Measurements from ENCODE around the gene PCDHA3. TPM values are rescaled to one million over a fixed set of nuclear protein-coding genes. Genes with fewer than 3 reads are reported as not detected.
"Not testable (repeated sequence)": the region's sequence is repeated elsewhere in the genome, so short reads cannot be mapped to it uniquely, and the experiment has no call there.

PCDHA3 gene
- total RNA-seq, 2 donors from 2014 or later, result not detected

DNA sequence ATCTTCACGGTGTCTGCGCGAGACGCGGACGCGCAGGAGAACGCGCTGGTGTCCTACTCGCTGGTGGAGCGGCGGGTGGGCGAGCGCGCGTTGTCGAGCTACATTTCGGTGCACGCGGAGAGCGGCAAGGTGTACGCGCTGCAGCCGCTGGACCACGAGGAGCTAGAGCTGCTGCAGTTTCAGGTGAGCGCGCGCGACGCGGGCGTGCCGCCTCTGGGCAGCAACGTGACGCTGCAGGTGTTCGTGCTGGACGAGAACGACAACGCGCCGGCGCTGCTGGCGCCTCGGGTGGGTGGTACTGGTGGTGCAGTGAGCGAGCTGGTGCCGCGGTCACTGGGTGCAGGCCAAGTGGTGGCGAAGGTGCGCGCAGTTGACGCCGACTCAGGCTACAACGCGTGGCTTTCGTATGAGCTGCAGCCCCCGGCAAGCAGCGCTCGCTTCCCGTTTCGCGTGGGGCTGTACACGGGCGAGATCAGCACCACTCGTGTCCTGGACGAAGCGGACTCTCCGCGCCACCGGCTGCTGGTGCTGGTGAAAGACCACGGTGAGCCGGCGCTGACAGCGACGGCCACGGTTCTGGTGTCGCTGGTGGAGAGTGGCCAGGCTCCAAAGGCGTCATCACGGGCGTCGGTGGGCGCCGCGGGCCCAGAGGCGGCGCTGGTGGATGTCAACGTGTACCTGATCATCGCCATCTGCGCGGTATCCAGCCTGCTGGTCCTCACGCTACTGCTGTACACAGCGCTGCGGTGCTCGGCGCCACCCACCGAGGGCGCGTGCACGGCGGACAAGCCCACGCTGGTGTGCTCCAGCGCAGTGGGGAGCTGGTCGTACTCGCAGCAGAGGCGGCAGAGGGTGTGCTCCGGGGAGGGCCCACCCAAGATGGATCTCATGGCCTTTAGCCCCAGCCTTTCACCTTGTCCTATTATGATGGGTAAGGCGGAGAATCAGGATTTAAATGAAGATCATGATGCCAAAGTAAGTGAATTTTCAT, 28.9 kb downstream of the PCDHA3 start:
- H3K4me1 Mint-ChIP-seq; H3K27ac Mint-ChIP-seq; H3K36me3 Mint-ChIP-seq (ENCODE audit: low read depth); H3K4me3 Mint-ChIP-seq; ATAC-seq (replicated peaks): not testable (repeated sequence)
- peaks cover 12% of the 10 kb centered on the region for H3K9me3 Mint-ChIP-seq
- H3K27me3 Mint-ChIP-seq, result peaks cover 27% of the 10 kb centered on the region

DNA sequence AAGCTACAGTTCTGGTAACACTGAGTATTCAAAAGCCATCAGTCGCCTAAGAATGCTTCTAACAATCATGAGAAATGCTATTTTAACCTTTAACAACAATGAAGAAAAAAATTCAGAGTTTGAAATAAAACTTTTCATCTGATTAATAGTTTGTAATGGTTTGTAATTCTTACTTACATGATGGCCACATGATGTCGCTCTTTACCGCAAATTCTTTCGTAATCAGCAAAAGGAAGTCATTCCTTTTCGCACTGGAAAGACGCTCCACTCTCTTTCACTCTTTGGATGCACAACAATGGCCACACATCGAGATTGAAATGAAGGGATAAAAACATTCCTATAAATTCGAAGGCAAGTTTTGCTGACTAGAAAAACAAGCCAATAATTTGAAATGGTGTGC, 33.1 kb downstream of the PCDHA3 start, which contains the start of gene PCDHA7:
Gene PCDHA7, plus strand, starts transcription at position 277 of the 400 bp plus-strand sequence. Its CDS starts 115 bp downstream, at position 392.
- no peak for ATAC-seq (replicated peaks)
- no peak within 1 kb of the TSS for H3K4me3 Mint-ChIP-seq
- H3K27me3 Mint-ChIP-seq, result peaks cover 10% of the 10 kb centered on the region
- no peaks in the 10 kb centered on the region for H3K36me3 Mint-ChIP-seq (ENCODE audit: low read depth)
- H3K4me1 Mint-ChIP-seq, result no peaks in the 10 kb centered on the region
- H3K9me3 Mint-ChIP-seq, result no peaks in the 10 kb centered on the region
- no peak within 1 kb of the TSS for H3K27ac Mint-ChIP-seq

DNA sequence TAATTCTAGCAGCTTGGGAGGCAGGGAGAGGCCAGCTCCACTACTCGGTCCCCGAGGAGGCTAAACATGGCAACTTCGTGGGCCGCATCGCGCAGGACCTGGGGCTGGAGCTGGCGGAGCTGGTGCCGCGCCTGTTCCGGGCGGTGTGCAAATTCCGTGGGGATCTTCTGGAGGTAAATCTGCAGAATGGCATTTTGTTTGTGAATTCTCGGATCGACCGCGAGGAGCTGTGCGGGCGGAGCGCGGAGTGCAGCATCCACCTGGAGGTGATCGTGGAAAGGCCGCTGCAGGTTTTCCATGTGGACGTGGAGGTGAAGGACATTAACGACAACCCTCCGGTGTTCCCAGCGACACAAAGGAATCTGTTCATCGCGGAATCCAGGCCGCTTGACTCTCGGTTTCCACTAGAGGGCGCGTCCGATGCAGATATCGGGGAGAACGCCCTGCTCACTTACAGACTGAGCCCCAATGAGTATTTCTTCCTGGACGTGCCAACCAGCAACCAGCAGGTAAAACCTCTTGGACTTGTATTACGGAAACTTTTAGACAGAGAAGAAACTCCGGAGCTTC, 33.7 kb downstream of the PCDHA3 start:
- H3K27ac Mint-ChIP-seq; H3K4me1 Mint-ChIP-seq; H3K4me3 Mint-ChIP-seq; ATAC-seq (replicated peaks); H3K36me3 Mint-ChIP-seq (ENCODE audit: low read depth); H3K9me3 Mint-ChIP-seq: not testable (repeated sequence)
- H3K27me3 Mint-ChIP-seq, result peaks cover 10% of the 10 kb centered on the region

DNA sequence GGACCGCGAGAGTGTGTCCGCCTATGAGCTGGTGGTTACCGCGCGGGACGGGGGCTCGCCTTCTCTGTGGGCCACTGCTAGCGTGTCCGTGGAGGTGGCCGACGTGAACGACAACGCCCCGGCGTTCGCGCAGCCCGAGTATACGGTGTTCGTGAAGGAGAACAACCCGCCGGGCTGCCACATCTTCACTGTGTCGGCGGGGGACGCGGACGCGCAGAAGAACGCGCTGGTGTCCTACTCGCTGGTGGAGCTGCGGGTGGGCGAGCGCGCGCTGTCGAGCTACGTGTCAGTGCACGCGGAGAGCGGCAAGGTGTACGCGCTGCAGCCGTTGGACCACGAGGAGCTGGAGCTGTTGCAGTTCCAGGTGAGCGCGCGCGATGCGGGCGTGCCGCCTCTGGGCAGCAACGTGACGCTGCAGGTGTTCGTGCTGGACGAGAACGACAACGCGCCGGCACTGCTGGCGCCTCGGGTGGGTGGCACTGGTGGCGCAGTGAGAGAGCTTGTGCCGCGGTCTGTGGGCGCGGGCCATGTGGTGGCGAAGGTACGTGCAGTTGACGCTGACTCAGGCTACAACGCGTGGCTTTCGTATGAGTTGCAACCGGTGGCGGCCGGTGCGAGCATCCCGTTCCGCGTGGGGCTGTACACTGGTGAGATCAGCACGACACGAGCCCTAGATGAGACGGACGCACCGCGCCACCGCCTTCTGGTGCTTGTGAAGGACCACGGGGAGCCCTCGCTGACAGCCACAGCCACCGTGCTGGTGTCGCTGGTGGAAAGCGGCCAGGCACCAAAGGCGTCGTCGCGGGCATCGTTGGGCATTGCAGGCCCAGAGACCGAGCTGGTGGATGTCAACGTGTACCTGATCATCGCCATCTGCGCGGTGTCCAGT, 35.0 kb downstream of the PCDHA3 start:
- Mint-ChIP-seq H3K9me3 (peaks cover 4% of the 10 kb centered on the region), H3K4me3 (no peak overlapping the region), H3K27me3 (peaks cover 19% of the 10 kb centered on the region), H3K4me1 (no peaks in the 10 kb centered on the region), H3K36me3 (ENCODE audit: low read depth) (no peaks in the 10 kb centered on the region), H3K27ac (no peak overlapping the region)
- no peak for ATAC-seq (replicated peaks)

DNA sequence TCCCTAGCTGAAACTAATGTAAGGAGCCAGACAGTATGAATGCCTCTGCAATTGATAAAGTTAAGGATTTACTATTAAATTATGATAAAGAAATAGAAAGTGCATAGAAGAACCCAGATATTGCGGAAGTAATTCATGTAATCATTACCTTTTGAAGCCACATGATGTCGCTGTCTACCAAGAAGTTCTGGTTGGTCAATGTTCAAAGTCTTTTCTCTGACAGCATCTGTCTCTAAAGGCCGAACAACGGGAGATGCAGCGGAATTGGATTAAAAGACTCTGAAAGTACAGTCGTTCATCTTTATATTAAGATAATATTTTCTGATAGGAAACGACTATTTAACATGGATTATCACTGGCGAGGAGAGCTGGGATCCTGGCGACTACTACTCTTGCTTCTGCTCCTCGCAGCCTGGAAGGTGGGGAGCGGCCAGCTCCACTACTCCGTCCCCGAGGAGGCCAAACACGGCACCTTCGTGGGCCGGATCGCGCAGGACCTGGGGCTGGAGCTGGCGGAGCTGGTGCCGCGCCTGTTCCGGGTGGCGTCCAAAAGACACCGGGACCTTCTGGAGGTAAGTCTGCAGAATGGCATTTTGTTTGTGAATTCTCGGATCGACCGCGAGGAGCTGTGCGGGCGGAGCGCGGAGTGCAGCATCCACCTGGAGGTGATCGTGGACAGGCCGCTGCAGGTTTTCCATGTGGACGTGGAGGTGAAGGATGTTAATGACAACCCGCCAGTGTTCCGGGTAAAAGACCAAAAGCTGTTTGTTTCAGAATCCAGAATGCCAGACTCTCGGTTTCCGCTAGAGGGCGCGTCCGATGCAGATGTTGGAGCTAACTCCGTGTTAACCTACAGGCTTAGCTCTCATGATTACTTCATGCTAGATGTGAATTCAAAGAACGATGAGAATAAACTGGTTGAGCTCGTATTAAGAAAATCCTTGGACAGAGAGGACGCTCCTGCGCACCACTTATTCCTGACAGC, 40.4 kb downstream of the PCDHA3 start, which contains the start of gene PCDHA8:
Gene PCDHA8, plus strand, starts transcription at position 210 of the 985 bp plus-strand sequence. Its CDS starts 135 bp downstream, at position 345.
- no peaks in the 10 kb centered on the region for H3K36me3 Mint-ChIP-seq (ENCODE audit: low read depth)
- H3K27me3 Mint-ChIP-seq, result peaks cover 15% of the 10 kb centered on the region
- ATAC-seq (replicated peaks), result no peak
- peaks cover 4% of the 10 kb centered on the region for H3K9me3 Mint-ChIP-seq
- H3K4me1 Mint-ChIP-seq, result no peaks in the 10 kb centered on the region
- H3K4me3 Mint-ChIP-seq, result no peak within 1 kb of the TSS
- H3K27ac Mint-ChIP-seq, result no peak within 1 kb of the TSS

DNA sequence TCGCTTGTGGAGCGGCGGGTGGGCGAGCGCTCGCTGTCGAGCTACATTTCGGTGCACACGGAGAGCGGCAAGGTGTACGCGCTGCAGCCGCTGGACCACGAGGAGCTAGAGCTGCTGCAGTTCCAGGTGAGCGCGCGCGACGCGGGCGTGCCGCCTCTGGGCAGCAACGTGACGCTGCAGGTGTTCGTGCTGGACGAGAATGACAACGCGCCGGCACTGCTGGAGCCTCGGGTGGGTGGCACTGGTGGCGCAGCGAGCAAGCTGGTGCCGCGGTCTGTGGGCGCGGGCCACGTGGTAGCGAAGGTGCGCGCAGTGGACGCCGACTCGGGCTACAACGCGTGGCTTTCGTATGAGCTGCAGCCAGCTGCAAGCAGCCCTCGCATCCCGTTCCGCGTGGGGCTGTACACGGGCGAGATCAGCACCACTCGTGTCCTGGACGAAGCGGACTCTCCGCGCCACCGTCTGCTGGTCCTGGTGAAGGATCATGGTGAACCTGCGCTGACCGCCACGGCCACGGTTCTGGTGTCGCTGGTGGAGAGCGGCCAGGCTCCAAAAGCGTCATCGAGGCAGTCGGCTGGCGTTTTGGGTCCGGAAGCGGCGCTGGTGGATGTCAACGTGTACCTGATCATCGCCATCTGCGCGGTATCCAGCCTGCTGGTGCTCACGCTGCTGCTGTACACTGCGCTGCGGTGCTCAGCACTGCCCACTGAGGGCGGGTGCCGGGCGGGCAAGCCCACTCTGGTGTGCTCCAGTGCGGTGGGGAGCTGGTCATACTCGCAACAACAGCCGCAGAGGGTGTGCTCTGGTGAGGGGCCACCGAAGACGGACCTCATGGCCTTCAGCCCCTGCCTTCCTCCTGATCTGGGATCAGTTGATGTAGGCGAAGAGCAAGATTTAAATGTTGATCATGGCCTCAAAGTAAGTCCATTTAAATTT, 42.2 kb downstream of the PCDHA3 start:
- Mint-ChIP-seq H3K27me3 (peaks cover 25% of the 10 kb centered on the region), H3K36me3 (ENCODE audit: low read depth) (no peaks in the 10 kb centered on the region), H3K9me3 (peaks cover 4% of the 10 kb centered on the region), H3K27ac (no peak overlapping the region), H3K4me3 (no peak overlapping the region), H3K4me1 (no peaks in the 10 kb centered on the region)
- no peak for ATAC-seq (replicated peaks)

DNA sequence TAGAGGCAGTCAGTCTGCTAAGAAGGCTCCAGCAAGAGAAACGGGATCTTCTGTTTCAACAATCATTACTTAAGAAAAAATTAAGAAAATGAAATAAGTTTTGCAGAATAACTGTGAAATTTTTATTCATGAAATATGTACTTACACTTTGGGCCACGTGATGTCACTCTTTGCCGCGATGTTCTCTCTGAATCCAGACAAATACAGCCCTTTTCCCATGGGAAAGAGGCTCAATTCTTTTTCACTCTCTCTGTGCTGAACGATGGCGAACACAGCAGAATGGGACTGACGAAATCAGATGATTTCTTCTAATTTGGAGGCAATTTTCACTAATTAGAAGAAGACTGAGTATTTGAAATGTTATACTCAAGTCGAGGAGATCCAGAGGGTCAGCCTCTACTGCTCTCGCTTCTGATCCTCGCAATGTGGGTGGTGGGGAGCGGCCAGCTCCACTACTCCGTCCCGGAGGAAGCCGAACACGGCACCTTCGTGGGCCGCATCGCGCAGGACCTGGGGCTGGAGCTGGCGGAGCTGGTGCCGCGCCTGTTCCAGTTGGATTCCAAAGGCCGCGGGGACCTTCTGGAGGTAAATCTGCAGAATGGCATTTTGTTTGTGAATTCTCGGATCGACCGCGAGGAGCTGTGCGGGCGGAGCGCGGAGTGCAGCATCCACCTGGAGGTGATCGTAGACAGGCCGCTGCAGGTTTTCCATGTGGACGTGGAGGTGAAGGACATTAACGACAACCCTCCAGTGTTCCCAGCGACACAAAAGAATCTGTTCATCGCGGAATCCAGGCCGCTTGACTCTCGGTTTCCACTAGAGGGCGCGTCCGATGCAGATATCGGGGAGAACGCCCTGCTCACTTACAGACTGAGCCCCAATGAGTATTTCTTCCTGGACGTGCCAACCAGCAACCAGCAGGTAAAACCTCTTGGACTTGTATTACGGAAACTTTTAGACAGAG, 47.6 kb downstream of the PCDHA3 start, which contains the start of gene PCDHA9:
Gene PCDHA9, plus strand, starts transcription at position 244 of the 964 bp plus-strand sequence. Its CDS starts 114 bp downstream, at position 358.
- H3K27me3 Mint-ChIP-seq, result peaks cover 19% of the 10 kb centered on the region
- not testable (repeated sequence) for H3K4me3 Mint-ChIP-seq; H3K4me1 Mint-ChIP-seq; H3K9me3 Mint-ChIP-seq; ATAC-seq (replicated peaks); H3K27ac Mint-ChIP-seq; H3K36me3 Mint-ChIP-seq (ENCODE audit: low read depth)

DNA sequence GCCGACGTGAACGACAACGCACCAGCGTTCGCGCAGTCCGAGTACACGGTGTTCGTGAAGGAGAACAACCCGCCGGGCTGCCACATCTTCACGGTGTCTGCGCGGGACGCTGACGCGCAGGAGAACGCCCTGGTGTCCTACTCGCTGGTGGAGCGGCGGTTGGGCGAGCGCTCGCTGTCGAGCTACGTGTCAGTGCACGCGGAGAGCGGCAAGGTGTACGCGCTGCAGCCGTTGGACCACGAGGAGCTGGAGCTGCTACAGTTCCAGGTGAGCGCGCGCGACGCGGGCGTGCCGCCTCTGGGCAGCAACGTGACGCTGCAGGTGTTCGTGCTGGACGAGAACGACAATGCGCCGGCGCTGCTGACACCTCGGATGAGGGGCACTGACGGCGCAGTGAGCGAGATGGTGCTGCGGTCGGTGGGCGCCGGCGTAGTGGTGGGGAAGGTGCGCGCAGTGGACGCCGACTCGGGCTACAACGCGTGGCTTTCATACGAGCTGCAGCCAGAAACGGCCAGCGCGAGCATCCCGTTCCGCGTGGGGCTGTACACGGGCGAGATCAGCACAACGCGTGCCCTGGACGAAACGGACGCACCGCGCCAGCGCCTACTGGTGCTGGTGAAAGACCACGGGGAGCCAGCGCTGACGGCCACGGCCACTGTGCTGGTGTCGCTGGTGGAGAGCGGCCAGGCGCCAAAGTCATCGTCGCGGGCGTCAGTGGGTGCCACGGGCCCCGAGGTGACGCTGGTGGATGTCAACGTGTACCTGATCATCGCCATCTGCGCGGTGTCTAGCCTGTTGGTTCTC, 49.2 kb downstream of the PCDHA3 start:
- H3K4me3 Mint-ChIP-seq; ATAC-seq (replicated peaks); H3K36me3 Mint-ChIP-seq (ENCODE audit: low read depth): not testable (repeated sequence)

More for the DNA sequence above, 49.2 kb downstream of the PCDHA3 start:
- not testable (repeated sequence) for H3K9me3 Mint-ChIP-seq, H3K4me1 Mint-ChIP-seq, H3K27ac Mint-ChIP-seq
- H3K27me3 Mint-ChIP-seq, result peaks cover 22% of the 10 kb centered on the region

All from activated T-helper 17 cell treated with anti-CD3 and anti-CD28 coated beads, Interleukin-2, amount 50 U/mL, for 72 hours (primary cell).